Measurements from ENCODE around the gene AGAP2. TPM values are rescaled to one million over a fixed set of nuclear protein-coding genes. Genes with fewer than 3 reads are reported as not detected.
A peak's percentile ranks its signal among the peaks of the same experiment; 100 is the strongest.

AGAP2 gene
- total and polyA plus RNA-seq, 8 donors: 0.24 to 3.0 (median 0.79) TPM

DNA sequence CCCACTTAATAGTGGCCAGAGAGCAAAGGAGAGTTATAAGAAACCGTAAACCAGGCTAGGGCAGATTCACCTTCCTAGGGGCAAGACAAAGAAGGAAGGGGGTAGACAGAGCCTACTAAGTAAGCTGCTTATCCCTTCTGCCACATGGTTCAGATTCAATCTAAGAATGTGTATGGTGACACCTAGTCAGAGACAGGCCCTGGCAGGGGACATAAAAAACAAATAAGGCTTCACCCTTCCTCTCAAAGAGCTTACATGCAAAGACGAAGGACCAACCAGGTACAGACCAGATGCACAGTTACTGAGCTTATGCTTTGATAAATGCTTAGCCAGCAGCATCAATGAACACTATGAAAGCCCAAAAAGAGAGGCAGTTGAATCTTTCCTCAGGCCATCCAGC is 23.9 kb upstream of the AGAP2 start:
- H3K9me3 ChIP-seq: no peaks in the 10 kb centered on the region
- intact Hi-C loops (cut with DNase I): no loop called here
- 89 to 95% methylated on average over 2 of the region's 2 CpGs for WGBS, 2 donors
- peaks cover 6 to 8% (median 8%) of the 10 kb centered on the region in 3 donors for H3K4me1 ChIP-seq
- no peaks in the 10 kb centered on the region for H3K36me3 ChIP-seq
- ATAC-seq (no peak), FAIRE-seq (no peak), DNase-seq (no peak)
- TF ChIP-seq, protein P1, sequence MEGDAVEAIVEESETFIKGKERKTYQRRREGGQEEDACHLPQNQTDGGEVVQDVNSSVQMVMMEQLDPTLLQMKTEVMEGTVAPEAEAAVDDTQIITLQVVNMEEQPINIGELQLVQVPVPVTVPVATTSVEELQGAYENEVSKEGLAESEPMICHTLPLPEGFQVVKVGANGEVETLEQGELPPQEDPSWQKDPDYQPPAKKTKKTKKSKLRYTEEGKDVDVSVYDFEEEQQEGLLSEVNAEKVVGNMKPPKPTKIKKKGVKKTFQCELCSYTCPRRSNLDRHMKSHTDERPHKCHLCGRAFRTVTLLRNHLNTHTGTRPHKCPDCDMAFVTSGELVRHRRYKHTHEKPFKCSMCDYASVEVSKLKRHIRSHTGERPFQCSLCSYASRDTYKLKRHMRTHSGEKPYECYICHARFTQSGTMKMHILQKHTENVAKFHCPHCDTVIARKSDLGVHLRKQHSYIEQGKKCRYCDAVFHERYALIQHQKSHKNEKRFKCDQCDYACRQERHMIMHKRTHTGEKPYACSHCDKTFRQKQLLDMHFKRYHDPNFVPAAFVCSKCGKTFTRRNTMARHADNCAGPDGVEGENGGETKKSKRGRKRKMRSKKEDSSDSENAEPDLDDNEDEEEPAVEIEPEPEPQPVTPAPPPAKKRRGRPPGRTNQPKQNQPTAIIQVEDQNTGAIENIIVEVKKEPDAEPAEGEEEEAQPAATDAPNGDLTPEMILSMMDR (IDR thresholded peaks at IDR 0.05): no peak
- no peak overlapping the region for H3K27ac ChIP-seq
- H3K27me3 ChIP-seq: no peaks in the 10 kb centered on the region
- no peak overlapping the region for H3K4me3 ChIP-seq

DNA sequence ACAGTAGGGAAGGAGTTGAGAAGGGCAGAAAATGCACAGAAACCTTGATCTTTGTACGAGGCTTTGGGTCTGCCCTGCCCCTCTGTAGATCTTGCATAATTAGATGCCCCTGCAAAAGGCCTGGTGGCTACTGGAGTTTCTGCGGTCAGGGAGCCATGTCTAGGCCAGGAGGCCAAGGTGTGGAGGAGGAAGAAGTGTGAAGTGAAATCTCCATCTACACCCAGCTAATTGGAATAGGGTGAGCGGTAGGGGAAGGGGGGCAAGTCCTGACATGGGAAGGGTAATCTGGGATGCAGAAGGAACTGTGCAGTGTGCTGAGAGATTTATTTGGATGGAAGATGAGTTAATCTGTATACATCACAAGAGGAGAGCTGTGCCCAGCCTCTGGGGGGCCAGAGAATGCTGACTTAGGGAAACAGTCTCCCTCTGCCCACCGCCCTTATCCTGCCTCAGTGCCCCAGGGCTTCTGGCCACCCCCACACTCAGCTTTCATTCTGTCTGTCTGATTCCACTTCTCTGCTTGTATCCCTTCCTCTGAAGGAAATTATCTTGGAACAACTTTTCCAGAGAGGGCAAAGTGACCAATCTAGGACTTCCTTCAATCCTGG is 23.0 kb upstream of the AGAP2 start:
- Histone ChIP-seq H3K36me3 (no peaks in the 10 kb centered on the region), H3K9me3 (no peaks in the 10 kb centered on the region), H3K27ac (no peak overlapping the region), H3K4me3 (no peak overlapping the region), H3K27me3 (no peaks in the 10 kb centered on the region), H3K4me1 (peaks cover 3 to 6% (median 5%) of the 10 kb centered on the region in 3 donors)
- DNase-seq (no peak), ATAC-seq (no peak), FAIRE-seq (no peak)
- TF ChIP-seq, protein P1 (IDR thresholded peaks at IDR 0.05): no peak
- 91 to 98% methylated on average over 4 of the region's 4 CpGs for WGBS, 2 donors
- intact Hi-C loops (cut with DNase I): no loop called here

DNA sequence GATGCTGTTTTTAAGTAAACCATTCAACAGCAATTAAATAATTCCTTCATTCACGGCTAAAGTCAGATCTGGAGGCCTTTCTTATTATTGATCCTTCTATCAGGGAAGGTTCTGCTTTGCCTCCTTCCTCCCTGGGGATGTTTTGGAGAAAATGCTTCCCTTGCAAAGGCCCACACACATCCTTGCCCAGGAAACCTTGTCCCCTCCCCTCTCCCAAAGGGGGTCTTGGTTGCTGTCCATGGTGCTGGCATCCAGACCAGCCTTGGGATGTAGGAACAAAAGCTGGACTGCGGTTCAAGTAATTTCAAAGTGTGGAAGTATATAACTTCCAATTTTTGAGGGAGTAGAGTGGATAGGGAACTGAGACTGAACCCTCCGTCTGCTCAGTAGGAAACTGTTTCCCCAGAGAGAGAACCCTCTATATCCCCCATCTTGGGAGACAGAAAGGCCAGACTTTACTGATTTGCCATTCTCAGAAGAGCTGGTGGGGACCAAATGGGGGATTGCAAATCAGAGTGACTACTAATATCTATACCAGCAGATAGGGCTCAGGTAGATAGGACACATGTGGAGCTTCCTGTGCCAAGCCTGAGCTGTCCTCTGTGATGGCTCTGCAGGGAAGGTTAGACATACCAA is 21.9 kb upstream of the AGAP2 start:
- 79 to 91% methylated on average over 3 of the region's 3 CpGs for WGBS, 2 donors
- H3K36me3 ChIP-seq: no peaks in the 10 kb centered on the region
- no peaks in the 10 kb centered on the region for H3K27me3 ChIP-seq
- DNase-seq (no peak), FAIRE-seq (no peak), ATAC-seq (no peak)
- TF ChIP-seq, protein P1 (IDR thresholded peaks at IDR 0.05): no peak
- no peak overlapping the region for H3K4me3 ChIP-seq
- intact Hi-C loops (cut with DNase I): no loop called here
- H3K27ac ChIP-seq: no peak overlapping the region
- H3K9me3 ChIP-seq: no peaks in the 10 kb centered on the region
- H3K4me1 ChIP-seq: peaks cover 0 to 6% (median 5%) of the 10 kb centered on the region in 3 donors

DNA sequence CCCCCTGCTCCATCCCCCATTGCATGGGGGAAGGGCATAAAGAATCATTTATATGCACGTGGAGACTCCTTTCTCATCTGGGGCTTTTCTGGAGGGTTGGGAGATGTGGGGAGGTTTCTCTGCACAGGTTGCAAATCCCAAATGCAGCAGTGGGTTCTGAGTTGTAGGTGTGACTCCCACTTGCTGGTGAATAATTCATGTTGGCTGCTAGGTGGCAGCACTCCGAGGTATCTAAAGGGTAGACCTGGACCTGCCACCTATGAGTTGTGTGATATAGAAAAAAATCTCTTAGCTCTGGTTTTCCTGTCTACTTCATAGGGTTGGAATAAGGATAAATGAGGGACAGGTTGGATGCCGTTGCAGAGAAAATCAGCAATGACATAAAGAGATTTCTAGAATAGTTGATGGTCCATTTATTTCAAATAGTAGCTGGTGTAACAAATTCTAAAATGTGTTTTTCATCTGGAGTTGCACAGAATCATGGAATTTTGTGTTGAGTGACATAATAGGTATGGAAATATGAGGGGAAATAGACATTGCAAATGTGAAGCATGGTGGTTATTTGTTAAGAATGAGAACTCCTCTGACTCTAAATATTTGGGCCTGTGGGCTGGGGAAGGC is 20.9 kb upstream of the AGAP2 start:
- TF ChIP-seq, protein P1 (IDR thresholded peaks at IDR 0.05): peak; percentile 17 to 39 (median 28)
- Histone ChIP-seq H3K9me3 (no peaks in the 10 kb centered on the region), H3K27me3 (no peaks in the 10 kb centered on the region), H3K4me1 (peaks cover 0 to 6% (median 5%) of the 10 kb centered on the region in 3 donors), H3K36me3 (no peaks in the 10 kb centered on the region), H3K4me3 (no peak overlapping the region), H3K27ac (no peak overlapping the region)
- FAIRE-seq: no peak
- ATAC-seq: peak in 3 of 4 donors; percentile 33 to 42 (median 40)
- peak in 2 of 6 donors; percentile 21 to 54 for DNase-seq
- WGBS, 2 donors: 15 to 16% methylated on average over 3 of the region's 3 CpGs
- intact Hi-C loops (cut with DNase I): no loop called here
